Heart left ventricle (tissue), 13 donors: ENCODE measurements around the gene NANS.

Experiments
- CTCF ChIP-seq, 12 donors: fragments of 200-600 bp; sonication (generic) in 4 of 12; IDR thresholded peaks; one replicate each; pipeline versions ENCODE4 v1.5.0 to v1.8.0; 2018 to 2022; ENCODE audit warnings: antibody characterized with exemption in 12 of 12, mild to moderate bottlenecking in 5 of 12
- POLR2A ChIP-seq, 2 donors: fragments of 450-650 bp; IDR thresholded peaks; one replicate each; pipeline ENCODE4 v1.6.1; 2017; ENCODE audit warnings: antibody characterized with exemption in 2 of 2, mild to moderate bottlenecking in 2 of 2, moderate library complexity in 2 of 2
- donor health status: ischemic (EF 13 %, LVEDD 7.1; RV severe dilation, severe dysfunction).
- donor health status: DM: no; HTN: yes; CAD: no.
- donor health status: DM: no; HTN: no; CAD: no.
- donor health status: ischemic (EF 25% LVEDD 6.9; RV normal size, moderate dysfunction).
- donor health status: ischemic (EF 25% LVEDD 5.7; RV mildly dilated, moderate dysfunction).
- donor health status: ischemic (EF 35%, LVEDD 5.7; RV mildly dilated, moderate dysfunction).
- donor health status: nonischemic (EF 11% LVEDD 7.7; RV severe dilation, severe dysfunction).
- donor health status: DM: yes; HTN: yes; CAD: no.
- donor health status: PGD.
- donor health status: ischemic (EF 29% LVEDD 5.4; RV normal size, mild dysfunction).
- donor health status: nonischemic (EF 23%, LVEDD 6.1; RV moderate dilation, normal function).

GRCh38 chr9:98010445-98010844, 46.1 kb upstream of the NANS start:
- TF ChIP-seq CTCF (IDR thresholded peaks at IDR 0.05) (no peak), POLR2A (IDR thresholded peaks at IDR 0.05) (no peak)
